Effector CD8-positive, alpha-beta T cell (primary cell): ENCODE data around the gene TPM1.
"Not testable (repeated sequence)": the region's sequence is repeated elsewhere in the genome, so short reads cannot be mapped to it uniquely, and the experiment has no call there.

Source experiments
- DNase-seq: peaks from one replicate; lab custom pipeline; 2025; lab: John Stamatoyannopoulos, UW
- total RNA-seq, 4 experiments: gene quantifications; one replicate each; lab custom pipeline; 2026; lab: John Stamatoyannopoulos, UW

Gene TPM1
- 17.2 to 37.5 (median 28.5) reads per million in 4 experiments for total RNA-seq

GRCh38 chr15:63041974-63042876 lies at the start of gene TPM1:
Gene TPM1 (plus strand): TSS chr15:63042747. CDS start chr15:63042830, 83 bp downstream.
- DNase-seq: no peak

- no peak for DNase-seq
These were observed 49.5 kb upstream of the TPM1 start for GRCh38 chr15:62993066-62993465.

GRCh38 chr15:62993632-62994031 lies 48.9 kb upstream of the TPM1 start:
- not testable (repeated sequence) for DNase-seq

- no peak for DNase-seq
These were observed 48.1 kb upstream of the TPM1 start for GRCh38 chr15:62994439-62994838.

GRCh38 chr15:62994975-62995681 lies 47.4 kb upstream of the TPM1 start:
- DNase-seq: no peak

- no peak for DNase-seq
These were observed 45.1 kb upstream of the TPM1 start for GRCh38 chr15:62997441-62997840.

- DNase-seq: no peak
These were observed 44.2 kb upstream of the TPM1 start for GRCh38 chr15:62998262-62998890.

GRCh38 chr15:62999178-62999577 lies 43.4 kb upstream of the TPM1 start:
- no peak for DNase-seq

GRCh38 chr15:62999923-63000561 lies 42.5 kb upstream of the TPM1 start:
- DNase-seq: no peak

- DNase-seq: no peak
These were observed 41.8 kb upstream of the TPM1 start for GRCh38 chr15:63000706-63001105.

GRCh38 chr15:63004211-63004610 lies 38.3 kb upstream of the TPM1 start:
- DNase-seq: no peak

GRCh38 chr15:63006032-63006878 lies 36.3 kb upstream of the TPM1 start:
- no peak for DNase-seq

- no peak for DNase-seq
These were observed 34.1 kb upstream of the TPM1 start for GRCh38 chr15:63008333-63009049.

GRCh38 chr15:63010386-63010785 lies 32.2 kb upstream of the TPM1 start:
- DNase-seq: no peak

- no peak for DNase-seq
These were observed 31.4 kb upstream of the TPM1 start for GRCh38 chr15:63010920-63011693.

GRCh38 chr15:63012444-63012843 lies 30.1 kb upstream of the TPM1 start:
- DNase-seq: no peak

GRCh38 chr15:63013052-63013808 lies 29.3 kb upstream of the TPM1 start:
- no peak for DNase-seq

- no peak for DNase-seq
These were observed 28.0 kb upstream of the TPM1 start for GRCh38 chr15:63014578-63014977.

GRCh38 chr15:63015618-63016017 lies 26.9 kb upstream of the TPM1 start:
- DNase-seq: no peak
